G401.6 (cell line): ENCODE measurements around the gene FAM13B.
A peak's percentile ranks its signal among the peaks of the same experiment; 100 is the strongest.
"Not testable (repeated sequence)": the region's sequence is repeated elsewhere in the genome, so short reads cannot be mapped to it uniquely, and the experiment has no call there.

Source experiments
- FAIRE-seq: peaks from 2 replicates; lab custom pipeline; 2012; peaks lifted over from hg19 to GRCh38; lab: Jason Lieb, UNC

The FAM13B gene

GRCh38 chr5:138033907-138034306 lies 1.0 kb upstream of the FAM13B start:
- FAIRE-seq = no peak

GRCh38 chr5:138033386-138033808 lies 518 bp upstream of the FAM13B start:
- no peak for FAIRE-seq

GRCh38 chr5:138032028-138032571 lies 779 bp downstream of the FAM13B start:
- FAIRE-seq = no peak

- no peak for FAIRE-seq
These were observed 2.9 kb downstream of the FAM13B start for GRCh38 chr5:138029944-138030343.

- FAIRE-seq = no peak
These were observed 3.4 kb downstream of the FAM13B start for GRCh38 chr5:138029501-138029900.

GRCh38 chr5:138028971-138029365 lies 3.9 kb downstream of the FAM13B start:
- no peak for FAIRE-seq

- not testable (repeated sequence) for FAIRE-seq
These were observed 4.5 kb downstream of the FAM13B start for GRCh38 chr5:138028262-138028970.

- FAIRE-seq = not testable (repeated sequence)
These were observed 6.1 kb downstream of the FAM13B start for GRCh38 chr5:138026793-138027192.

- no peak for FAIRE-seq
These were observed 7.6 kb downstream of the FAM13B start for GRCh38 chr5:138025285-138025684.

- FAIRE-seq = no peak
These were observed 8.8 kb downstream of the FAM13B start for GRCh38 chr5:138024117-138024516.

- FAIRE-seq = no peak
These were observed 10.0 kb downstream of the FAM13B start for GRCh38 chr5:138022912-138023311.

GRCh38 chr5:138021771-138022170 lies 11.1 kb downstream of the FAM13B start:
- FAIRE-seq = no peak

- FAIRE-seq = no peak
These were observed 14.0 kb downstream of the FAM13B start for GRCh38 chr5:138018849-138019248.

- no peak for FAIRE-seq
These were observed 17.0 kb downstream of the FAM13B start for GRCh38 chr5:138015916-138016315.

GRCh38 chr5:138011991-138012390 lies 20.9 kb downstream of the FAM13B start:
- no peak for FAIRE-seq

GRCh38 chr5:138000102-138000723 lies 32.7 kb downstream of the FAM13B start:
- no peak for FAIRE-seq

GRCh38 chr5:137997726-137998213 lies 35.1 kb downstream of the FAM13B start:
- no peak for FAIRE-seq

- FAIRE-seq = no peak
These were observed 37.1 kb downstream of the FAM13B start for GRCh38 chr5:137995749-137996128.

- peak; percentile 8 for FAIRE-seq
These were observed 37.7 kb downstream of the FAM13B start for GRCh38 chr5:137995077-137995748.

- no peak for FAIRE-seq
These were observed 38.3 kb downstream of the FAM13B start for GRCh38 chr5:137994556-137994955.

- no peak for FAIRE-seq
These were observed 43.5 kb downstream of the FAM13B start for GRCh38 chr5:137989419-137989818.

GRCh38 chr5:137975208-137975607 lies 57.7 kb downstream of the FAM13B start:
- FAIRE-seq = no peak

GRCh38 chr5:137970384-137970783 lies 62.5 kb downstream of the FAM13B start:
- not testable (repeated sequence) for FAIRE-seq
